ENCODE data around the gene FAM32A. TPM values are rescaled to one million over a fixed set of nuclear protein-coding genes. Genes with fewer than 3 reads are reported as not detected.

FAM32A gene
- total RNA-seq, 1 experiment from 2014 or later, result 113 TPM

DNA sequence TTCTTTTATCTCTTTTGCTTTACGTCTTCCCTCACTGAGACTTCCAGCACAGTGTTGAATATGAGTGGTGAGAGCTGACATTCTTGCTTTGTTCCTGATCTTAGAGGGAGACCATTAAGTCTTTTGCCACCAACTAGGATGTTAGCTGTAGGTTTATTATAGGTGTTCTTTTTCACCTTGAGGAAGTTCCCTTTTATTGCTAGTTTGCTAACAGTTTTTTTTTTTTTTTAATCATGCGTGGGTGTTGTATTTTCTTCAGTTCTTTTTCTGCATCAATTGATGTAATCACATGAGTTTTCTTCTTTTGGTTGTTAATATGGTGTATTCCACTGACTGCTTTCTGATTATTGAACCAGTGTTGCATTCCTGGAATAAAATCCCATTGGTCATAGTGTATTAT, 33.6 kb downstream of the FAM32A start:
- Histone ChIP-seq H3K4me3 (ENCODE audit: low read depth, low read length) (no peak overlapping the region), H3K4me1 (no peaks in the 10 kb centered on the region), H3K36me3 (ENCODE audit: control insufficient read depth, insufficient read depth, low read length) (0 out of 2 replicates have a peak, but pooled peaks cover 2% of the 10 kb centered on the region), H3K27me3 (replicated peaks; ENCODE audit: control insufficient read depth, insufficient read depth, low read length) (no peaks in the 10 kb centered on the region), H3K9me3 (peaks cover 25% of the 10 kb centered on the region)
- DNase-seq, result no peak
- ChIA-PET POLR2A (no interaction called here), CTCF (interaction anchor here (0.6 kb wide), 1 partner anchor 152 kb away, joined by 4 read pairs; no protein-coding TSS in a partner anchor)
- no TSS peak for BruUV-seq (replicated peaks)
- Mint-ChIP-seq H3K4me3 (ENCODE audit: unreplicated experiment) (no peak overlapping the region), H3K9me3 (ENCODE audit: unreplicated experiment) (no peaks in the 10 kb centered on the region), H3K27me3 (ENCODE audit: insufficient read depth, unreplicated experiment) (no peaks in the 10 kb centered on the region), H3K36me3 (ENCODE audit: insufficient read depth, unreplicated experiment) (peaks cover 63% of the 10 kb centered on the region), H3K27ac (ENCODE audit: unreplicated experiment) (no peak overlapping the region), H3K4me1 (ENCODE audit: low read depth, unreplicated experiment) (no peaks in the 10 kb centered on the region)
- intact Hi-C loops (cut with micrococcal nuclease; ENCODE audit: unreplicated experiment), result no loop called here
- TF ChIP-seq, protein P1, sequence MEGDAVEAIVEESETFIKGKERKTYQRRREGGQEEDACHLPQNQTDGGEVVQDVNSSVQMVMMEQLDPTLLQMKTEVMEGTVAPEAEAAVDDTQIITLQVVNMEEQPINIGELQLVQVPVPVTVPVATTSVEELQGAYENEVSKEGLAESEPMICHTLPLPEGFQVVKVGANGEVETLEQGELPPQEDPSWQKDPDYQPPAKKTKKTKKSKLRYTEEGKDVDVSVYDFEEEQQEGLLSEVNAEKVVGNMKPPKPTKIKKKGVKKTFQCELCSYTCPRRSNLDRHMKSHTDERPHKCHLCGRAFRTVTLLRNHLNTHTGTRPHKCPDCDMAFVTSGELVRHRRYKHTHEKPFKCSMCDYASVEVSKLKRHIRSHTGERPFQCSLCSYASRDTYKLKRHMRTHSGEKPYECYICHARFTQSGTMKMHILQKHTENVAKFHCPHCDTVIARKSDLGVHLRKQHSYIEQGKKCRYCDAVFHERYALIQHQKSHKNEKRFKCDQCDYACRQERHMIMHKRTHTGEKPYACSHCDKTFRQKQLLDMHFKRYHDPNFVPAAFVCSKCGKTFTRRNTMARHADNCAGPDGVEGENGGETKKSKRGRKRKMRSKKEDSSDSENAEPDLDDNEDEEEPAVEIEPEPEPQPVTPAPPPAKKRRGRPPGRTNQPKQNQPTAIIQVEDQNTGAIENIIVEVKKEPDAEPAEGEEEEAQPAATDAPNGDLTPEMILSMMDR (IDR thresholded peaks at IDR 0.05; ENCODE audit: insufficient read depth in 1 of 2, low read depth in 1 of 2, low read length in 1 of 2, severe bottlenecking in 1 of 2, unreplicated experiment in 1 of 2), result no peak

DNA sequence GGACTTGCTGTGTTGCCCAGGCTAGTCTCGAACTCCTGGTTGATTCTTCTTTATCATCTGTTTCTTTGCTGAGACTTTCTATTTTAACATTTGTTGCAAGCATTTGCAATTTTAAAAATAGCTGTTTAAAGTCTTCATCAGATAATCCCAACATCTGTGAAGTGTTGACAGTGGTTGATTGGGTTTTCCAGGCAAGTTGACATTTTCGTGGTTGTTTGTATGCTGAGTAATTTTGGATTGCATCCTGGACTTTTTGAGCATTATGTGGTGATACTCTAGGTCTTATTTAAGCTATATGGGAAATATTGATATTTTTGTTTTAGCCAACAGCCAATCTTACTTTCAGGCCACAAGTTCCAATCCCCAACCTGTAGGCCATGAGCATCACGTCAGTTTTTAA, 37.6 kb downstream of the FAM32A start:
- POLR2A ChIA-PET, result no interaction called here
- no TSS peak for BruUV-seq (replicated peaks)
- Mint-ChIP-seq H3K27ac (ENCODE audit: unreplicated experiment) (no peak overlapping the region), H3K4me1 (ENCODE audit: low read depth, unreplicated experiment) (no peaks in the 10 kb centered on the region), H3K4me3 (ENCODE audit: unreplicated experiment) (no peak overlapping the region), H3K9me3 (ENCODE audit: unreplicated experiment) (no peaks in the 10 kb centered on the region), H3K36me3 (ENCODE audit: insufficient read depth, unreplicated experiment) (peaks cover 47% of the 10 kb centered on the region), H3K27me3 (ENCODE audit: insufficient read depth, unreplicated experiment) (no peaks in the 10 kb centered on the region)
- peaks cover 4% of the 10 kb centered on the region for H3K36me3 ChIP-seq (ENCODE audit: control insufficient read depth, insufficient read depth, low read length)
- H3K9me3 ChIP-seq, result peaks cover 25% of the 10 kb centered on the region
- TF ChIP-seq, protein P1 (IDR thresholded peaks at IDR 0.05; ENCODE audit: insufficient read depth in 1 of 2, low read depth in 1 of 2, low read length in 1 of 2, severe bottlenecking in 1 of 2, unreplicated experiment in 1 of 2), result no peak
- DNase-seq, result no peak
- no peaks in the 10 kb centered on the region for H3K4me1 ChIP-seq
- intact Hi-C loops (cut with micrococcal nuclease; ENCODE audit: unreplicated experiment), result no loop called here
- no peak overlapping the region for H3K4me3 ChIP-seq (ENCODE audit: low read depth, low read length)
- no peaks in the 10 kb centered on the region for H3K27me3 ChIP-seq (replicated peaks; ENCODE audit: control insufficient read depth, insufficient read depth, low read length)
- CTCF ChIA-PET, result interaction anchor here (0.6 kb wide), 1 partner anchor 201 kb away, joined by 6 read pairs; no protein-coding TSS in a partner anchor

DNA sequence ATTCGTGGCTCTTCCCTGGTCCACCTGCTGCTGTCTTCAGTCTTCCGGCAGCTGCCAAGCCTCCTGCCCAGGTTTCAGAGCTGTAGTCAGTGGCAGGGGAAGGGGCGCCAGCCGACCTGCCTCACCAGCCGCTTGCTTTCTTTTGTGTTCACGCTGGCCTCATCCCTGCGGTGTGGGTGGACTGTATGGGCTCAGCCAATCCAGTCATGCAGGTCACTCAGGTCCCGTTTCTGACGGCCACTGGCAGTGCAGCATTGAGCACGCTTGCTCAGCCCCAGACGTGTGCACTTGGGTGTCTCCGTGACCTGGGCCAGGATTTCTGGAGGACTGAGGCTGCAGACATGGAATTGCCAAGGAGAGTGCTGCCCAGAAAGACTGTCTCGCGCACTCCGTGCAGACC, 38.5 kb downstream of the FAM32A start:
- ChIA-PET POLR2A (no interaction called here), CTCF (no interaction called here)
- H3K36me3 ChIP-seq (ENCODE audit: control insufficient read depth, insufficient read depth, low read length), result peaks cover 6% of the 10 kb centered on the region
- H3K27me3 ChIP-seq (replicated peaks; ENCODE audit: control insufficient read depth, insufficient read depth, low read length), result no peaks in the 10 kb centered on the region
- no peaks in the 10 kb centered on the region for H3K27me3 Mint-ChIP-seq (ENCODE audit: insufficient read depth, unreplicated experiment)
- no peak for DNase-seq
- peaks cover 52% of the 10 kb centered on the region for H3K36me3 Mint-ChIP-seq (ENCODE audit: insufficient read depth, unreplicated experiment)
- no TSS peak for BruUV-seq (replicated peaks)
- intact Hi-C loops (cut with micrococcal nuclease; ENCODE audit: unreplicated experiment), result no loop called here
- H3K4me1 Mint-ChIP-seq (ENCODE audit: low read depth, unreplicated experiment), result no peaks in the 10 kb centered on the region
- no peaks in the 10 kb centered on the region for H3K4me1 ChIP-seq
- TF ChIP-seq, protein P1 (IDR thresholded peaks at IDR 0.05; ENCODE audit: insufficient read depth in 1 of 2, low read depth in 1 of 2, low read length in 1 of 2, severe bottlenecking in 1 of 2, unreplicated experiment in 1 of 2), result no peak
- no peak overlapping the region for H3K4me3 Mint-ChIP-seq (ENCODE audit: unreplicated experiment)
- no peak overlapping the region for H3K4me3 ChIP-seq (ENCODE audit: low read depth, low read length)
- no peaks in the 10 kb centered on the region for H3K9me3 Mint-ChIP-seq (ENCODE audit: unreplicated experiment)
- H3K27ac Mint-ChIP-seq (ENCODE audit: unreplicated experiment), result no peak overlapping the region
- peaks cover 25% of the 10 kb centered on the region for H3K9me3 ChIP-seq

Measured in Caco-2 (cell line).